ENCODE measurements around the gene UMODL1.

The UMODL1 gene

GRCh38 chr21:42153746-42154145 is 82.6 kb downstream of the UMODL1 start:
- DNase-seq: no peak

GRCh38 chr21:42154237-42155044 is 83.3 kb downstream of the UMODL1 start:
- no peak for DNase-seq

GRCh38 chr21:42155045-42155855 is 84.1 kb downstream of the UMODL1 start:
- DNase-seq: no peak

- no peak for DNase-seq
Observed at GRCh38 chr21:42156690-42157605, 85.8 kb downstream of the UMODL1 start.

- DNase-seq: no peak
Observed at GRCh38 chr21:42157606-42158310, 86.6 kb downstream of the UMODL1 start.

- DNase-seq: no peak
Observed at GRCh38 chr21:42158846-42159245, 87.7 kb downstream of the UMODL1 start.

- no peak for DNase-seq
Observed at GRCh38 chr21:42159560-42160110, 88.5 kb downstream of the UMODL1 start.

- no peak for DNase-seq
Observed at GRCh38 chr21:42160111-42160721, 89.1 kb downstream of the UMODL1 start.

- no peak for DNase-seq
Observed at GRCh38 chr21:42160765-42161164, 89.6 kb downstream of the UMODL1 start.

- no peak for DNase-seq
Observed at GRCh38 chr21:42161401-42161955, 90.4 kb downstream of the UMODL1 start.

GRCh38 chr21:42161956-42162681 is 91.0 kb downstream of the UMODL1 start:
- no peak for DNase-seq

GRCh38 chr21:42162831-42163510 is 91.9 kb downstream of the UMODL1 start:
- DNase-seq: no peak

GRCh38 chr21:42163511-42163863 is 92.4 kb downstream of the UMODL1 start:
- no peak for DNase-seq

GRCh38 chr21:42164064-42164789 is 93.1 kb downstream of the UMODL1 start:
- DNase-seq: peak in 1 of 2 experiments; percentile 4

GRCh38 chr21:42164818-42165217 is 93.7 kb downstream of the UMODL1 start:
- no peak for DNase-seq

GRCh38 chr21:42165901-42166300 is 94.8 kb downstream of the UMODL1 start:
- DNase-seq: no peak

GRCh38 chr21:42169758-42170157 is 98.6 kb downstream of the UMODL1 start:
- no peak for DNase-seq

GRCh38 chr21:42171091-42172053 is 100.3 kb downstream of the UMODL1 start:
- no peak for DNase-seq
